ENCODE measurements around the gene ADAMTS17.
"Not testable (repeated sequence)": the region's sequence is repeated elsewhere in the genome, so short reads cannot be mapped to it uniquely, and the experiment has no call there.

Gene ADAMTS17

DNA sequence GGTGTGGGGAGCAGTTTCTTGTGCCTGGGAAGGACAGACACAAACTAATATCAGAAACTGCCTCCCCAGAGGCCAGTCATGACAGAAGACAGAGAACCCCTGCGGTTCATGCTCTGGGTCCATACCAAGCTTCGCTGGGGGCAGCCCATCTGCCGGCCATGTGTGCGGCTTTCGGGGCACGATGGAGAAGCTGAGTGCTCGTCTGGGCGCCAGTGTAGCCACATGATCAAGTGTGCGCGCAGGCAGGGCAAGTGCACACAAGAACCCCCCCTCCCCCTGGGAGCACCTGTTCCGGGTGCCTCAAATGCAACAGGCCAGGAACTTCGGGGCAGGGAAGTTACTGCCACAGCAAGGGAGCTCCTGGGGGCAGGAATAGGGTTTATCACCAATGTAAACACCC, 1.8 kb downstream of the ADAMTS17 start:
- DNase-seq (ENCODE audit: low read depth), result no peak
- TF ChIP-seq CTCF (IDR thresholded peaks at IDR 0.05; ENCODE audit: control insufficient read depth, extremely low read depth, insufficient read depth), result no peak
- H3K4me3 ChIP-seq (ENCODE audit: low read depth, low read length), result no peak overlapping the region

DNA sequence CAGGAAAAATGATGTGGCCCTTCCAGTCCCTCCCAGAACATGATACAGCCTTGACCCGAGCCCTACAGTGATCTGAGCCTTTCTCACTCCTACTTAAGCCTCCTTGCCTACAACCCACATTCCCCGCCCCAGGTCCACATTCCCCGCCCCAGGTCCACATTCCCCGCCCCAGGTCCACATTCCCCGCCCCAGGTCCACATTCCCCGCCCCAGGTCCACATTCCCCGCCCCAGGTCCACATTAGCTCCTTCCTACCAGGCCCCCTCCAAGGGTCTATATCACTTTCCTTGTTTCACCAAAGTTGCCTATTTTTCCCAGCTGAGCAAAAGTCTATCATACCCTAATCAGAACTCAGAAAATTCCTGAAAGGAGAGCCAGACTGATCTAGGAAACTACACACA, 2.3 kb downstream of the ADAMTS17 start:
- not testable (repeated sequence) for DNase-seq (ENCODE audit: low read depth); H3K4me3 ChIP-seq (ENCODE audit: low read depth, low read length)

DNA sequence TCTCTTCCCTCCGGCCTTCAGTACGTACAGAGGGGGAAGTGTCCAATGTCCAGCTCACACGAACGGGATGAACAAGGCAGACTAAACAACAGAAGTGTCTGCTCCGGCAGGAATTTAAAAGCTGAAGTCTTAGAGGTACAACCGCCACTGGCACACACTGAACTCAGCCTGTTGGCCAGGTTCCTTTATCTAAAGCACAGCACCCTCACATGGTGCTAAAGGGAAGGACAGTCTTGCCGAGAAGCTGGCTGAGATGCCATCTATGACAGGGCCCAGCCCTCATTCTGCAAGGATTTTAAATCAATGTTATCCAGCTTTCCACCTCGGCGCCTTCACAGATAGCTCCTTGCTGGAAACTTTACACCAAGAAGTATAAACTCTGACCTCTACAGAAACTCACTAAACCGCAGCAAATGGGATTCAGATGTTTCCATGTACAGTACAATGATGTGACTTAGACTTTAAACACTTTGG, 2.8 kb downstream of the ADAMTS17 start:
- peak; percentile 95 for TF ChIP-seq CTCF (IDR thresholded peaks at IDR 0.05; ENCODE audit: control insufficient read depth, extremely low read depth, insufficient read depth)
- DNase-seq (ENCODE audit: low read depth), result peak; percentile 77
- no peak overlapping the region for H3K4me3 ChIP-seq (ENCODE audit: low read depth, low read length)

DNA sequence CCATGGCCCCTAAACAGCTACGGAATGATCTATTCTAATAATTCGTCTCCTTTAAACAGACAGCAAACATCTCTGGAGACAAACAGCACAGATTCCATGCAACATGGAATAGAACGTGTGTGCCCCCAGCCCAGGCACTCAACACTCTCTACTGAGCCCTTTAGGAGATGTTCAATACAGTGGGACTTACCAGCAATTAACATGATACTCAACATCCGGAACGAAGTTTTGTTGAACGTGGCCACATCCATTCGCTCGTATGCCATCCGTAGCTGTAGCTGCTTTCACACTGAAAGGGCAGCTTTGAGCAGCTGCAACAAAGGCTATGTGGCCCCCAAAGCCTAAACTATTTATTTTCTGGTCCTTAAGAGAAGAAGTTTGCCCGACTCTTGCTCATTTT, 3.5 kb downstream of the ADAMTS17 start:
- no peak overlapping the region for H3K4me3 ChIP-seq (ENCODE audit: low read depth, low read length)
- DNase-seq (ENCODE audit: low read depth), result no peak
- TF ChIP-seq CTCF (IDR thresholded peaks at IDR 0.05; ENCODE audit: control insufficient read depth, extremely low read depth, insufficient read depth), result no peak

GRCh38 chr15:100337096-100338044, 4.4 kb downstream of the ADAMTS17 start:
- no peak for DNase-seq (ENCODE audit: low read depth)
- H3K4me3 ChIP-seq (ENCODE audit: low read depth, low read length), result no peak overlapping the region
- no peak for TF ChIP-seq CTCF (IDR thresholded peaks at IDR 0.05; ENCODE audit: control insufficient read depth, extremely low read depth, insufficient read depth)

GRCh38 chr15:100336061-100336460, 5.7 kb downstream of the ADAMTS17 start:
- no peak overlapping the region for H3K4me3 ChIP-seq (ENCODE audit: low read depth, low read length)
- DNase-seq (ENCODE audit: low read depth), result no peak
- TF ChIP-seq CTCF (IDR thresholded peaks at IDR 0.05; ENCODE audit: control insufficient read depth, extremely low read depth, insufficient read depth), result no peak

- TF ChIP-seq CTCF (IDR thresholded peaks at IDR 0.05; ENCODE audit: control insufficient read depth, extremely low read depth, insufficient read depth), result no peak
- no peak for DNase-seq (ENCODE audit: low read depth)
- no peak overlapping the region for H3K4me3 ChIP-seq (ENCODE audit: low read depth, low read length)
Measured at GRCh38 chr15:100335335-100335999, 6.3 kb downstream of the ADAMTS17 start.
